Measurements from ENCODE around the gene PIGS. TPM values are rescaled to one million over a fixed set of nuclear protein-coding genes. Genes with fewer than 3 reads are reported as not detected.

The PIGS gene
- total and polyA plus RNA-seq, 2 donors (not counting 1 experiment from before 2014, with no cell fraction given), result 44.1 to 55.1 TPM

- no peaks in the 10 kb centered on the region for H3K9me3 ChIP-seq (ENCODE audit: control extremely low read depth in 1 of 3, control insufficient read depth in 2 of 3, insufficient read depth in 1 of 3, low read length in 2 of 3)
- H3K4me3 ChIP-seq (ENCODE audit: control extremely low read depth in 1 of 5, extremely low read depth in 1 of 5, insufficient read depth in 1 of 5, low read depth in 2 of 5, low read length in 4 of 5), result no peak overlapping the region
- intact Hi-C loops (cut with micrococcal nuclease), result no loop called here
- Mint-ChIP-seq H3K9me3 (ENCODE audit: insufficient read depth) (no peaks in the 10 kb centered on the region), H3K27me3 (peaks cover 3% of the 10 kb centered on the region), H3K4me3 (no peak overlapping the region), H3K27ac (no peak overlapping the region), H3K4me1 (no peaks in the 10 kb centered on the region)
- peaks cover 0 to 2% (median 0%) of the 10 kb centered on the region in 4 experiments for H3K27me3 ChIP-seq (replicated peaks in 1 of 4; ENCODE audit: control extremely low read depth in 1 of 4, control insufficient read depth in 3 of 4, insufficient read depth in 4 of 4, low read length in 3 of 4)
- TF ChIP-seq, protein P1, sequence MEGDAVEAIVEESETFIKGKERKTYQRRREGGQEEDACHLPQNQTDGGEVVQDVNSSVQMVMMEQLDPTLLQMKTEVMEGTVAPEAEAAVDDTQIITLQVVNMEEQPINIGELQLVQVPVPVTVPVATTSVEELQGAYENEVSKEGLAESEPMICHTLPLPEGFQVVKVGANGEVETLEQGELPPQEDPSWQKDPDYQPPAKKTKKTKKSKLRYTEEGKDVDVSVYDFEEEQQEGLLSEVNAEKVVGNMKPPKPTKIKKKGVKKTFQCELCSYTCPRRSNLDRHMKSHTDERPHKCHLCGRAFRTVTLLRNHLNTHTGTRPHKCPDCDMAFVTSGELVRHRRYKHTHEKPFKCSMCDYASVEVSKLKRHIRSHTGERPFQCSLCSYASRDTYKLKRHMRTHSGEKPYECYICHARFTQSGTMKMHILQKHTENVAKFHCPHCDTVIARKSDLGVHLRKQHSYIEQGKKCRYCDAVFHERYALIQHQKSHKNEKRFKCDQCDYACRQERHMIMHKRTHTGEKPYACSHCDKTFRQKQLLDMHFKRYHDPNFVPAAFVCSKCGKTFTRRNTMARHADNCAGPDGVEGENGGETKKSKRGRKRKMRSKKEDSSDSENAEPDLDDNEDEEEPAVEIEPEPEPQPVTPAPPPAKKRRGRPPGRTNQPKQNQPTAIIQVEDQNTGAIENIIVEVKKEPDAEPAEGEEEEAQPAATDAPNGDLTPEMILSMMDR (IDR thresholded peaks at IDR 0.05), result no peak
- TF ChIP-seq EZH2 (IDR thresholded peaks at IDR 0.05; ENCODE audit: borderline replicate concordance, insufficient read depth, low read depth, low read length, poor library complexity, severe bottlenecking), result no peak
- H3K36me3 ChIP-seq (replicated peaks in 1 of 2; ENCODE audit: control extremely low read depth in 1 of 2, control insufficient read depth in 1 of 2, extremely low read depth in 1 of 2, insufficient read depth in 2 of 2, low read length in 1 of 2), result no peaks in the 10 kb centered on the region
- WGBS (ENCODE audit: insufficient coverage), result 94% methylated on average over 10 of the region's 11 CpGs
- DNase-seq, result no peak
- no peak overlapping the region for H3K9ac ChIP-seq (ENCODE audit: low read length)
- no peaks in the 10 kb centered on the region for H3K79me2 ChIP-seq (ENCODE audit: control insufficient read depth, insufficient read depth, low read length)
- H3K4me1 ChIP-seq (ENCODE audit: control insufficient read depth in 2 of 2, insufficient read depth in 2 of 2, low read length in 2 of 2), result no peaks in the 10 kb centered on the region
- H3K27ac ChIP-seq (ENCODE audit: low read length in 2 of 2), result no peak overlapping the region
- ATAC-seq (ENCODE audit: low read depth), result no peak
- no peak overlapping the region for H3K4me2 ChIP-seq (replicated peaks; ENCODE audit: low read depth, low read length, poor library complexity, severe bottlenecking)
- ChIA-PET CTCF (interaction anchor here (0.7 to 1.5 kb wide), 2 partner anchors 20 to 40 kb away, joined by 4 read pairs; no protein-coding TSS in a partner anchor), POLR2A (no interaction called here)
- H2AFZ ChIP-seq (ENCODE audit: insufficient read depth, low read depth, low read length, poor library complexity, severe bottlenecking), result no peak overlapping the region
- H4K20me1 ChIP-seq (ENCODE audit: control insufficient read depth, insufficient read depth, low read length, poor library complexity, severe bottlenecking), result no peaks in the 10 kb centered on the region
These were observed 36.5 kb downstream of the PIGS start for GRCh38 chr17:28534740-28535375.

- Mint-ChIP-seq H3K27me3 (peaks cover 3% of the 10 kb centered on the region), H3K27ac (no peak overlapping the region), H3K4me3 (no peak overlapping the region), H3K9me3 (ENCODE audit: insufficient read depth) (no peaks in the 10 kb centered on the region), H3K4me1 (no peaks in the 10 kb centered on the region)
- Histone ChIP-seq H3K4me2 (replicated peaks; ENCODE audit: low read depth, low read length, poor library complexity, severe bottlenecking) (no peak overlapping the region), H3K36me3 (replicated peaks in 1 of 2; ENCODE audit: control extremely low read depth in 1 of 2, control insufficient read depth in 1 of 2, extremely low read depth in 1 of 2, insufficient read depth in 2 of 2, low read length in 1 of 2) (no peaks in the 10 kb centered on the region), H3K79me2 (ENCODE audit: control insufficient read depth, insufficient read depth, low read length) (no peaks in the 10 kb centered on the region), H3K4me1 (ENCODE audit: control insufficient read depth in 2 of 2, insufficient read depth in 2 of 2, low read length in 2 of 2) (no peaks in the 10 kb centered on the region), H3K4me3 (ENCODE audit: control extremely low read depth in 1 of 5, extremely low read depth in 1 of 5, insufficient read depth in 1 of 5, low read depth in 2 of 5, low read length in 4 of 5) (no peak overlapping the region), H3K9me3 (ENCODE audit: control extremely low read depth in 1 of 3, control insufficient read depth in 2 of 3, insufficient read depth in 1 of 3, low read length in 2 of 3) (no peaks in the 10 kb centered on the region), H3K27ac (ENCODE audit: low read length in 2 of 2) (no peak overlapping the region), H3K9ac (ENCODE audit: low read length) (no peak overlapping the region), H2AFZ (ENCODE audit: insufficient read depth, low read depth, low read length, poor library complexity, severe bottlenecking) (no peak overlapping the region), H4K20me1 (ENCODE audit: control insufficient read depth, insufficient read depth, low read length, poor library complexity, severe bottlenecking) (no peaks in the 10 kb centered on the region), H3K27me3 (replicated peaks in 1 of 4; ENCODE audit: control extremely low read depth in 1 of 4, control insufficient read depth in 3 of 4, insufficient read depth in 4 of 4, low read length in 3 of 4) (peaks cover 0 to 2% (median 0%) of the 10 kb centered on the region in 4 experiments)
- ChIA-PET CTCF (interaction anchor here (0.5 kb wide), 1 partner anchor 30 kb away, joined by 4 read pairs; no protein-coding TSS in a partner anchor), POLR2A (no interaction called here)
- intact Hi-C loops (cut with micrococcal nuclease), result no loop called here
- ATAC-seq (ENCODE audit: low read depth) (no peak), DNase-seq (no peak)
- 82% methylated on average over 15 of the region's 16 CpGs for WGBS (ENCODE audit: insufficient coverage)
- TF ChIP-seq, protein P1 (IDR thresholded peaks at IDR 0.05), result no peak
- TF ChIP-seq EZH2 (IDR thresholded peaks at IDR 0.05; ENCODE audit: borderline replicate concordance, insufficient read depth, low read depth, low read length, poor library complexity, severe bottlenecking), result no peak
These were observed 38.1 kb downstream of the PIGS start for GRCh38 chr17:28533091-28533807.
